Panc1 (cell line): ENCODE results near the gene FAM98A. TPM values are rescaled to one million over a fixed set of nuclear protein-coding genes. Genes with fewer than 3 reads are reported as not detected.

Source experiments
- ATAC-seq: fragments of 200-7000 bp; cut with Tn5 transposase; 2 replicates; pipeline ENCODE4 v1.9.1; 2020; ENCODE audit warnings: mild to moderate bottlenecking, moderate library complexity
- BruUV-seq: library from RNA; stranded (reverse); fragments of 400-500 nt; replicated peaks from 2 replicates; lab custom pipeline; 2021; lab: Mats Ljungman, UMichigan
- CTCF ChIA-PET: fragments of 300-600 bp; sonication (Branson Sonifier 250); formaldehyde crosslinking; loops from one replicate; lab custom pipeline; 2022; ENCODE audit warnings: antibody characterized with exemption; lab: Charles Lee
- POLR2A ChIA-PET: fragments of 300-600 bp; sonication (Branson Sonifier 250); formaldehyde crosslinking; loops from one replicate; lab custom pipeline; 2022; ENCODE audit warnings: antibody characterized with exemption; lab: Charles Lee
- DNase-seq: peaks from one replicate; pipeline ENCODE4 v3.0.0-alpha.2; 2010; ENCODE audit warnings: low read depth, low spot score
- H3K27ac ChIP-seq: 2 replicates; pipeline ENCODE4 v1.5.1; 2011; ENCODE audit warnings: mild to moderate bottlenecking, low read length, inconsistent platforms
- H3K27me3 ChIP-seq: fragments of 200-500 bp; sonication (Bioruptor generic); 2 replicates; pipeline ENCODE4 v1.6.0; 2014; ENCODE audit warnings: low read length, inconsistent platforms; ENCODE audit not compliant: control insufficient read depth, insufficient read depth
- H3K36me3 ChIP-seq: fragments of 200-500 bp; sonication (Bioruptor generic); 2 replicates; pipeline ENCODE4 v1.5.1; 2014; ENCODE audit warnings: inconsistent platforms, mild to moderate bottlenecking, low read length, moderate library complexity; ENCODE audit not compliant: control insufficient read depth, insufficient read depth
- H3K4me1 ChIP-seq: 2 replicates; pipeline ENCODE4 v1.5.1; 2011; ENCODE audit warnings: inconsistent platforms, mild to moderate bottlenecking, low read length, moderate library complexity; ENCODE audit not compliant: control insufficient read depth, insufficient read depth
- H3K4me3 ChIP-seq, 2 experiments: 2 replicates each; pipeline ENCODE4 v1.5.1; 2011 to 2012; ENCODE audit warnings: low read depth in 2 of 2, low read length in 2 of 2, mild to moderate bottlenecking in 2 of 2, inconsistent platforms in 1 of 2, moderate library complexity in 1 of 2
- H3K9me3 ChIP-seq: fragments of 200-500 bp; sonication (Bioruptor generic); 2 replicates; pipeline ENCODE4 v1.5.1; 2014; ENCODE audit warnings: low read depth, mild to moderate bottlenecking, inconsistent platforms, low read length, moderate library complexity; ENCODE audit not compliant: control insufficient read depth, insufficient read depth
- POLR2AphosphoS5 ChIP-seq: IDR thresholded peaks from 2 replicates; pipeline ENCODE4 v1.6.1; 2012; ENCODE audit warnings: mild to moderate bottlenecking, low read depth, low read length, moderate library complexity
- SIN3A ChIP-seq: IDR thresholded peaks from 2 replicates; pipeline ENCODE4 v1.6.1; 2012; ENCODE audit warnings: low read depth, mild to moderate bottlenecking, low read length, moderate library complexity, borderline replicate concordance; ENCODE audit not compliant: insufficient read depth
- TCF7L2 ChIP-seq: IDR thresholded peaks from 2 replicates; pipeline ENCODE4 v1.6.1; 2011; ENCODE audit warnings: mild to moderate bottlenecking, low read depth, low read length, inconsistent platforms
- in situ Hi-C: cut with HindIII; loops from 2 replicates; pipeline ENCODE4 v1.10.0; 2016; ENCODE audit warnings: low sequenced_read_pairs, low pct_unique_long_range_greater_than_20kb
- intact Hi-C: fragments of 100-400 bp; cut with micrococcal nuclease; formaldehyde crosslinking; loops from one replicate; pipeline ENCODE4 v1.10.0; 2022; ENCODE audit not compliant: unreplicated experiment
- total RNA-seq: library from RNA; stranded (reverse); gene quantifications from one replicate; pipeline ENCODE4 v1.2.1, GENCODE V29; 2021; ENCODE audit not compliant: unreplicated experiment
- TF ChIP-seq, protein P1 (sequence below): fragments of 450-650 bp; IDR thresholded peaks from 2 replicates; pipeline ENCODE4 v1.5.1; 2017; ENCODE audit warnings: mild to moderate bottlenecking
- TF ChIP-seq, protein P2 (sequence below), 2 experiments: IDR thresholded peaks; 2 replicates each; pipeline ENCODE4 v1.6.1; 2011 to 2012; ENCODE audit warnings: low read depth in 2 of 2, control low read depth in 1 of 2, low read length in 1 of 2, mild to moderate bottlenecking in 1 of 2, moderate library complexity in 1 of 2; ENCODE audit not compliant: insufficient read depth in 1 of 2

FAM98A gene
- total RNA-seq, 1 experiment from 2014 or later: 39.2 TPM

DNA sequence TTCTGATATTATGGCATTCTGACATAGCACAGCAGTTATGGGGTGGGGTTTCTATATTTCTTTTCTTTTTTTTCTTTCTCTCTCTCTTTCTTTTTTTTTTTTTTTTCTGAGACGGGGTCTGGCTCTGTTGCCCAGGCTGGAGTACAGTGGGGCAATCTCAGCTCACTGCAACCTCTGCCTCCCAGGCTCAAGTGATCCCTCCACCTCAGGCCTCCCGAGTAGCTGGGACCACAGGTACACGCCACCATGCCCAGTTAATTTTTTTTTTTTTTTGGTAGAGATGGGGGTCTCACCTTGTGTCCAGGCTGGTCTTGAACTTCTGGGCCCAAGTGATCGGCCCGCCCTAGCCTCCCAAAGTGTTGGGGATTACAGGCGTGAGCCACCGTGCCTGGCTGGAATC is 7.5 kb upstream of the FAM98A start:
- intact Hi-C loops (no loop called here), in situ Hi-C loops (no loop called here)
- Histone ChIP-seq H3K27me3 (no peaks in the 10 kb centered on the region), H3K36me3 (no peaks in the 10 kb centered on the region), H3K4me3 (no peak overlapping the region), H3K4me1 (no peaks in the 10 kb centered on the region), H3K9me3 (no peaks in the 10 kb centered on the region), H3K27ac (no peak overlapping the region)
- BruUV-seq: no TSS peak
- POLR2A ChIA-PET: no interaction called here
- CTCF ChIA-PET: no interaction called here
- ATAC-seq (no peak), DNase-seq (no peak)
- TF ChIP-seq POLR2AphosphoS5: no peak
- TF ChIP-seq SIN3A: no peak
- TF ChIP-seq TCF7L2: no peak
- TF ChIP-seq, protein P1, sequence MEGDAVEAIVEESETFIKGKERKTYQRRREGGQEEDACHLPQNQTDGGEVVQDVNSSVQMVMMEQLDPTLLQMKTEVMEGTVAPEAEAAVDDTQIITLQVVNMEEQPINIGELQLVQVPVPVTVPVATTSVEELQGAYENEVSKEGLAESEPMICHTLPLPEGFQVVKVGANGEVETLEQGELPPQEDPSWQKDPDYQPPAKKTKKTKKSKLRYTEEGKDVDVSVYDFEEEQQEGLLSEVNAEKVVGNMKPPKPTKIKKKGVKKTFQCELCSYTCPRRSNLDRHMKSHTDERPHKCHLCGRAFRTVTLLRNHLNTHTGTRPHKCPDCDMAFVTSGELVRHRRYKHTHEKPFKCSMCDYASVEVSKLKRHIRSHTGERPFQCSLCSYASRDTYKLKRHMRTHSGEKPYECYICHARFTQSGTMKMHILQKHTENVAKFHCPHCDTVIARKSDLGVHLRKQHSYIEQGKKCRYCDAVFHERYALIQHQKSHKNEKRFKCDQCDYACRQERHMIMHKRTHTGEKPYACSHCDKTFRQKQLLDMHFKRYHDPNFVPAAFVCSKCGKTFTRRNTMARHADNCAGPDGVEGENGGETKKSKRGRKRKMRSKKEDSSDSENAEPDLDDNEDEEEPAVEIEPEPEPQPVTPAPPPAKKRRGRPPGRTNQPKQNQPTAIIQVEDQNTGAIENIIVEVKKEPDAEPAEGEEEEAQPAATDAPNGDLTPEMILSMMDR: no peak
- TF ChIP-seq, protein P2, sequence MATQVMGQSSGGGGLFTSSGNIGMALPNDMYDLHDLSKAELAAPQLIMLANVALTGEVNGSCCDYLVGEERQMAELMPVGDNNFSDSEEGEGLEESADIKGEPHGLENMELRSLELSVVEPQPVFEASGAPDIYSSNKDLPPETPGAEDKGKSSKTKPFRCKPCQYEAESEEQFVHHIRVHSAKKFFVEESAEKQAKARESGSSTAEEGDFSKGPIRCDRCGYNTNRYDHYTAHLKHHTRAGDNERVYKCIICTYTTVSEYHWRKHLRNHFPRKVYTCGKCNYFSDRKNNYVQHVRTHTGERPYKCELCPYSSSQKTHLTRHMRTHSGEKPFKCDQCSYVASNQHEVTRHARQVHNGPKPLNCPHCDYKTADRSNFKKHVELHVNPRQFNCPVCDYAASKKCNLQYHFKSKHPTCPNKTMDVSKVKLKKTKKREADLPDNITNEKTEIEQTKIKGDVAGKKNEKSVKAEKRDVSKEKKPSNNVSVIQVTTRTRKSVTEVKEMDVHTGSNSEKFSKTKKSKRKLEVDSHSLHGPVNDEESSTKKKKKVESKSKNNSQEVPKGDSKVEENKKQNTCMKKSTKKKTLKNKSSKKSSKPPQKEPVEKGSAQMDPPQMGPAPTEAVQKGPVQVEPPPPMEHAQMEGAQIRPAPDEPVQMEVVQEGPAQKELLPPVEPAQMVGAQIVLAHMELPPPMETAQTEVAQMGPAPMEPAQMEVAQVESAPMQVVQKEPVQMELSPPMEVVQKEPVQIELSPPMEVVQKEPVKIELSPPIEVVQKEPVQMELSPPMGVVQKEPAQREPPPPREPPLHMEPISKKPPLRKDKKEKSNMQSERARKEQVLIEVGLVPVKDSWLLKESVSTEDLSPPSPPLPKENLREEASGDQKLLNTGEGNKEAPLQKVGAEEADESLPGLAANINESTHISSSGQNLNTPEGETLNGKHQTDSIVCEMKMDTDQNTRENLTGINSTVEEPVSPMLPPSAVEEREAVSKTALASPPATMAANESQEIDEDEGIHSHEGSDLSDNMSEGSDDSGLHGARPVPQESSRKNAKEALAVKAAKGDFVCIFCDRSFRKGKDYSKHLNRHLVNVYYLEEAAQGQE (IDR thresholded peaks at IDR 0.05; ENCODE audit: insufficient read depth in 1 of 2, low read depth in 2 of 2, low read length in 1 of 2): no peak

DNA sequence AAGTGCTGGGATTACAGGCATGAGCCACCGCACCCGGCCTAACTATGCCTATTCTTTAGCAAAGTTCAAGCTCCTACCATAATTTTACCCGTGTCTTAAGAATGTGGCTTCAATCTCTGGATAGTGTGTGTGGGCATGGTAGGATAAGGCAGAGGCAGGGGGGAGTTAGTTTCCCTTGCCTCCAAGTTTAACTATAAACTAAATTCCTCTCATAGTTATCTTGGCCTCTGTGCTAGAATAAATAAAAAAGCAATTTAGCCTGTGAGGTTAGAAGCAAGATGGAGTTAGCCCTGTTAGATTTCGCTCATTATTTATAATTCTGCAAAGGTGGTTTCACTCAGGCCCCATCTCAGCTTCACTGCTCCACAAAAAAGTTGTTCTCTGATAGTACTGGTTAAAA is 7.0 kb upstream of the FAM98A start:
- DNase-seq (no peak), ATAC-seq (no peak)
- Histone ChIP-seq H3K27me3 (no peaks in the 10 kb centered on the region), H3K4me3 (no peak overlapping the region), H3K9me3 (no peaks in the 10 kb centered on the region), H3K27ac (no peak overlapping the region), H3K4me1 (no peaks in the 10 kb centered on the region), H3K36me3 (no peaks in the 10 kb centered on the region)
- no peak for TF ChIP-seq POLR2AphosphoS5
- TF ChIP-seq, protein P2 (IDR thresholded peaks at IDR 0.05; ENCODE audit: insufficient read depth in 1 of 2, low read depth in 2 of 2, low read length in 1 of 2): no peak
- no peak for TF ChIP-seq TCF7L2
- TF ChIP-seq, protein P1: no peak
- no peak for TF ChIP-seq SIN3A
- BruUV-seq: no TSS peak
- ChIA-PET CTCF (no interaction called here), POLR2A (no interaction called here)
- intact Hi-C loops (no loop called here), in situ Hi-C loops (no loop called here)
